ENCODE measurements around the gene IGSF3.
"Not testable (repeated sequence)": the region's sequence is repeated elsewhere in the genome, so short reads cannot be mapped to it uniquely, and the experiment has no call there.

Gene IGSF3

DNA sequence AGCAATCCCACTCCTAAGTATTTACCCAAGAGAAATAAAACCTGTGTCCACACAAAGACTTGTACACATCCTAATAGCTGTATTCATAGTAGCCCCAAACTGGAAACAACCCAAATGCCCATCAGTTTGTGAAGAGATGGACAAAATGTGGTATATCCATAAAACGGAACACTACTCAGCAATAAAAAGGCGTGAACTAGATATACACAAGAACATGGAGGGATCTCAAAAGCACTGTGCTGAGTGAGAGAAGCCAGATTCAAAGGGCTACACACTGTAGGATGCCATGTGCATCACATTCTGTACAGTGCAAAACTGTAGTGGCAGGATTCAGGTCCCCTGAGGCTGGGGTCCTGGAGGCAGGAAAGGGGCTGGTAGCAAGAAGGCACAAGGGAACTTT, 22.5 kb downstream of the IGSF3 start:
- not testable (repeated sequence) for H3K27ac ChIP-seq; H3K9ac ChIP-seq (ENCODE audit: insufficient read length); DNase-seq (ENCODE audit: low read depth, low spot score); H3K9me3 ChIP-seq (ENCODE audit: low read depth, low read length); H3K36me3 ChIP-seq (ENCODE audit: insufficient read depth, low read length); H3K4me3 ChIP-seq

DNA sequence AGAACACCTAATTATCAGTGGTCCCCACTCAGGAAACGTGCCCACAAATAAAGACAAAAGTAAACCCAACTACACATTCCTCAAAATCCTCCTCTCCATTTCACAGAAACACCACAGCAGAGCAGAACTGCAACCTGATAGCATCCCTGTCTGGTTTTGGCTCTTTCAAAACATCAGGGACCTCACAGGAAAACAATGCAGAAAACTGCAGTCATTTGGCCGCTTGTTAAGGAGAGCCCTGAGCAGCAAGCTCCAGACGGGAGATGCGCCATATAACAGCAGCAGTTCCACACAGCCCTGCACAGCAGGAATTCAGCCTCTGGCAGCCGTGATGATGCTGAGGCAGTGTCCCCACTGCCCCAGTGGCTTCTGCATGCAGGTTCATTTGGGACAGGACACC, 23.4 kb downstream of the IGSF3 start:
- not testable (repeated sequence) for H3K36me3 ChIP-seq (ENCODE audit: insufficient read depth, low read length); H3K4me3 ChIP-seq; H3K9ac ChIP-seq (ENCODE audit: insufficient read length); H3K9me3 ChIP-seq (ENCODE audit: low read depth, low read length); H3K27ac ChIP-seq; DNase-seq (ENCODE audit: low read depth, low spot score)

DNA sequence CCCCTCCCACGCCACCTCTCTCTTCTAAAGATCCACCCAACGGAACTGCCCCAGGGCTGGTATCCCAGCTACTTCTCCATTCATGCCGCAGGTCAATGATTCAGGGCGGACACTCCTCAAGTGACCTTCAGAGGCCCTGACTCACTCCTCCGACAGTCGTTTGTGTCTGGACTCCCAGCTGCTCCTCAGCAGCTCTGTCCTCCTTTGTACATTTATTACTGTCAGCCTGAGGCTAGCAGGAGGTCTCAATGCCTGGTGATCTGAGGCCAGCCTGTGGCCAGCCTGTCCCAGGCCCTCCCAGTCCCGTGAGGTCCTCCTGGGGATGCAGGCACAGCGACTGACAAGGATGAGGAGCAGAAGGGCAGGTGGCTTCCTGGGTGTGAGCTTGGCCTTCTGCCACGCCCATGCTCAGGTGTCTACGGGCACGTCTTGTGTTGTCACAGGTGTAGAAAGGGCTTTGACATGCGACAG, 24.2 kb downstream of the IGSF3 start:
- not testable (repeated sequence) for H3K9me3 ChIP-seq (ENCODE audit: low read depth, low read length); DNase-seq (ENCODE audit: low read depth, low spot score); H3K4me3 ChIP-seq; H3K27ac ChIP-seq; H3K36me3 ChIP-seq (ENCODE audit: insufficient read depth, low read length); H3K9ac ChIP-seq (ENCODE audit: insufficient read length)

GRCh38 chr1:116642311-116643280, 24.9 kb downstream of the IGSF3 start:
- H3K9me3 ChIP-seq (ENCODE audit: low read depth, low read length); H3K36me3 ChIP-seq (ENCODE audit: insufficient read depth, low read length); H3K27ac ChIP-seq; H3K9ac ChIP-seq (ENCODE audit: insufficient read length); DNase-seq (ENCODE audit: low read depth, low spot score); H3K4me3 ChIP-seq: not testable (repeated sequence)

DNA sequence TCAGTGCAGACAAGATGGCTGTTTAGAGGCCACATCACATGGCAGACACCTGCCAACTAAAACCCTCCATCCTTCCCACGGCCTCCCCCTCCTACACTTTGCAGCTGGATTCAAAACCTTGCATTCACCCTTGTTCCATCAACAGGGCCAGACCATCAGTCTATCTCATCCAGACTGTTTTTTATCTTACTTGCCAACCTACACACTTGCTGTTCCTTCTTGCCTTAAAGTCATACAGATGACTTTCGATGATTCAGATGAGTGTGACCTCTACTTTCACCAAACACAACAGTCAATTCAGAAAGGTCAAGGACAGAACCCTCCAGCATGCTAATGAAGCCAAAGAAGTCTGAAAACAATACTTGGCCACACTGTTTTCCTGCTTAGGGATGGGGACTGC, 29.9 kb downstream of the IGSF3 start:
- H3K27ac ChIP-seq; H3K9ac ChIP-seq (ENCODE audit: insufficient read length); H3K4me3 ChIP-seq; H3K36me3 ChIP-seq (ENCODE audit: insufficient read depth, low read length); H3K9me3 ChIP-seq (ENCODE audit: low read depth, low read length); DNase-seq (ENCODE audit: low read depth, low spot score): not testable (repeated sequence)

DNA sequence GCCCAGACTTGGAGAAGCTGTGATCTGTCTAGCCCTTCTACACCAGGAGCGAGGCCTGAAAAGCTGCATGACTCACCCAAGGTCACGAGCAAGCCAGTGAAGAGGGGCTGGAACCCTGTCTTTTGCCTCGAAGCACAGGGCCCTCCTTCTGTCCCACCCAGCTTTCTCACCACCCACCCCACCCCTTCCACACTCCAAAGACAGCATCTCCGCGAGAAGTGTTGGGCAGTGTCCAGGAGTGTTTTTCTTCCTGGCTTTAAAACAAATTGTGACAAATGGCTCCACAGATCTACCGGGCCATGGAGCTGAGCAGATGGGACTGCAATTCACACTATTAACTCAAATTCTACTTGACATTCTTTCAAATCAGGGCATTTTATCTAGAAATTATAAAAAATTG, 30.9 kb downstream of the IGSF3 start:
- H3K9ac ChIP-seq (ENCODE audit: insufficient read length); H3K36me3 ChIP-seq (ENCODE audit: insufficient read depth, low read length); H3K9me3 ChIP-seq (ENCODE audit: low read depth, low read length); H3K27ac ChIP-seq; DNase-seq (ENCODE audit: low read depth, low spot score); H3K4me3 ChIP-seq: not testable (repeated sequence)

DNA sequence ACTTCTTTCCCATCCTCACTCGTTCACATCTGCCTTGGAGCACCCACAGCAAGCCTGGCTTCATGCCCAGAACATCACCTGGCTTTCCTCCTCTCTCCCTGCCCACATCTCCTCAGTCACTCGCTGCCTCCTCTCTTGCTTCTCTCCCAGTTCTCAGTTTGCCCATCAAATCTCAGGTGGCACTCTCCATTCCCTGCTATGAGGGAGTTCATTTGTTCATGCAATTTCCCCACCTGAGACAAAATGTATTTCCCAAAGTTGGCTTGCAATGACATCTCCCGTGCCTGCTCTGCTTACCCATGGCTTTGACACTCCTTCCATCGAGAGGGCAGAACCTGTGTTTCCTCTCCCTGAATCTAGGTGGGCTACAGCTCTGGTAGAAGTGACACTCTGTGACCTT, 33.1 kb downstream of the IGSF3 start:
- H3K4me3 ChIP-seq; H3K36me3 ChIP-seq (ENCODE audit: insufficient read depth, low read length); H3K27ac ChIP-seq; H3K9ac ChIP-seq (ENCODE audit: insufficient read length); DNase-seq (ENCODE audit: low read depth, low spot score); H3K9me3 ChIP-seq (ENCODE audit: low read depth, low read length): not testable (repeated sequence)

GRCh38 chr1:116631996-116632925, 35.3 kb downstream of the IGSF3 start:
- not testable (repeated sequence) for H3K9me3 ChIP-seq (ENCODE audit: low read depth, low read length); H3K9ac ChIP-seq (ENCODE audit: insufficient read length); H3K27ac ChIP-seq; H3K36me3 ChIP-seq (ENCODE audit: insufficient read depth, low read length); DNase-seq (ENCODE audit: low read depth, low spot score); H3K4me3 ChIP-seq

DNA sequence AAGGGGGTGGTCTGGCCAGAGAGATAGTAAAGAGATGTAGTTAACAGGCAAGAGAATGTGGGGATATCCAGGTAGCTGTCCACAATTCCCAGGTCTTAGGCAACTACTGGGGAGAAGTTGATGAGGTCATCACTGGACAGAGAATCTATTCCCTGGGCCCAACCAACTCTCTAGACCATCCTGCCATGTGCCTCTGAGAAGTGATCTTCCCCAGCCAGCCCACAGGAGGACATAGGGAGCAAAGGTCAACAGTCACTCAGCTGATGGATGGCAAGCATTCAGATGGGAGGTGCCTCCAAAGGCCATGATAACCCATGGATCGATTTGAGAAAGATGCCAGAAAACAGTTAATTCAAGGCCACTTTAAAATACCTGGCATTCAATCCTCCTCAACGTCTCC, 36.0 kb downstream of the IGSF3 start:
- not testable (repeated sequence) for H3K36me3 ChIP-seq (ENCODE audit: insufficient read depth, low read length); H3K9me3 ChIP-seq (ENCODE audit: low read depth, low read length); H3K27ac ChIP-seq; H3K9ac ChIP-seq (ENCODE audit: insufficient read length); DNase-seq (ENCODE audit: low read depth, low spot score); H3K4me3 ChIP-seq

DNA sequence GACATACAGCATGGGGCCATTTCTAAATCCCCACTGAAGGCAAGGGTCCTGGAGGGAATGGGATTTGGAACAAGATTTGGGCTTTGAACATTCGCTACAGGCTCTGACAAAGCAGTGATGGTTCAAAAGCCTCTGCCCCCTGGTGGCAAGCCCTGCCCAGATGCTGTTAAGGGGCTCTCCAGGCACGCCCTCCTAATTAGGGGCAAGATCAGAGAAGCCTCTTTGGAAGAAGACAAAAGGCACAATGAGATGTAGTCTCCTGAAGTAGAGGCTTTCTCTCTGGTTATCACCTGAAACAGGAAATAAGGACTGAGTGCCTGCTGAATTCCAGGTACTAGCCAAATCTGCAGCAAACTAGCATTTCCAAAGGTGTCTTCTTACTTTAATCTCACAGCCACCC, 37.5 kb downstream of the IGSF3 start:
- H3K9ac ChIP-seq (ENCODE audit: insufficient read length); H3K27ac ChIP-seq; DNase-seq (ENCODE audit: low read depth, low spot score); H3K4me3 ChIP-seq; H3K36me3 ChIP-seq (ENCODE audit: insufficient read depth, low read length); H3K9me3 ChIP-seq (ENCODE audit: low read depth, low read length): not testable (repeated sequence)

DNA sequence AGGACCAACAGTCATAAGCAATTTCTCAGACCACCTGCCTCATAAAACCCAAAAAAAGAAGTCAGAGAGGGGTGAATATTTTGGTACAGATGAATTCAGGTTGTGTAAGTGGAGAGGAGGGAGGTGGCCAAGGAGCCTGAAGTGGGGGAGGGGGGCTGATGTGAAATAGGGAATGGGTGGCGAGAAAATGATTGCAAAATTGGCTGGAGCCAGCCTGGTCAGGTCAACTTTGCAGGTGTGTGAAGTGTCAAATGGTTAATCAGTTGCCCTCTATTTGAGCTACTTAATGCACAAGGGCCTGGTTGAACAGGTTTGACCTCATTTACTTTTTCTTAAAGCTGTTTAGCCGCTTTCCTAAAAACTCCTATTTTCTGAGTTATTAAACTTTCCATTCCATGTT, 38.1 kb downstream of the IGSF3 start:
- not testable (repeated sequence) for H3K27ac ChIP-seq; H3K4me3 ChIP-seq; H3K9ac ChIP-seq (ENCODE audit: insufficient read length); H3K36me3 ChIP-seq (ENCODE audit: insufficient read depth, low read length); H3K9me3 ChIP-seq (ENCODE audit: low read depth, low read length); DNase-seq (ENCODE audit: low read depth, low spot score)
